T1000 (cell line): Measurements from ENCODE around the gene FANCG.

Experiments used
- DNase-seq: peaks from one replicate; lab custom pipeline; 2025; ENCODE audit warnings: mixed read lengths; lab: John Stamatoyannopoulos, UW

Gene FANCG

GRCh38 chr9:35103660-35104191 is 24.0 kb upstream of the FANCG start:
- no peak for DNase-seq

DNA sequence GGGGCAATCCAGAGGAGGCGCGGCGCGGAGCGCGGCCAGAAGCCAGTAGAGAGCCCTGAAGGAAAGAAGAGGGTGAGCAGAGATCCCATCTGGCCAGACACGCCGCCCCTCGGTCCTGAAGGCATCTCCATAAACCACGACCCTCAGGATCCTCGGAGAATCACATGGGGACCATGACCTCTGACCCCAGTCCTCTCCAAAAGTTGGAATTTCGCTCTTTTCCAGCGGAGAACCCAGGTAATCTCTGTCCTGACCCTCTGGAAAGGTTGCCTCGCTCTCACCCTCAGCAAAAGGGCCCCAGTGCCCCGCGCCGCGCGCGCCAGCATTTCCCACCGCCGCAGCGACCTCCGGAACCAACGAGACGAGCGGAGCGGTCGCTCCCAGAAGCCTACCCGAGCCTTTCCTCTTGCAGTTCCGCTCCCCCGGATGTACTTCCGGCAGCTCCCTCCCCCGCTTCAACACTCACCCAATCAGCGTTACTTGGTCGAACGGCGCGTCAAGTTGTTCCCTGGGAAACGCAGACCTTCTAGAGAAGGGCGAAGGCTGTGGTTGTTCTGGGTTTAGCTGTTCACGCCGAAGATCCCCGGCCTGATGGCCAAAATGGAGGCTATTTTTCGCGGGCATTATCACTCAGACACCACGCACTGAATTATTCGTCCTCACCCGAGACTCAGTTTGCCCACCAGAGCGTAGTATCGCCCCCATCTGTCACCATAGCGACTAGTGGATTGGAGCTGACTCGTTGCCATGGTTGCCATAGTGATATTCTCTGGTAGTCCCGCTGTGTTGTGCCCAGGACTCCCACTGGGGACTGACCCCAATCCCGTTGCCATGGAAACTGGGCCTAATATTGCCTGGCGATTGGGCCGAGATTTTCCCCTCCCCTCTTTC is 23.3 kb upstream of the FANCG start, which contains the start of gene STOML2:
TSS of gene STOML2 (minus strand) at position 363 of the 891 bp plus-strand sequence. CDS start at position 326, 37 bp downstream.
- peak; percentile 74 for DNase-seq

DNA sequence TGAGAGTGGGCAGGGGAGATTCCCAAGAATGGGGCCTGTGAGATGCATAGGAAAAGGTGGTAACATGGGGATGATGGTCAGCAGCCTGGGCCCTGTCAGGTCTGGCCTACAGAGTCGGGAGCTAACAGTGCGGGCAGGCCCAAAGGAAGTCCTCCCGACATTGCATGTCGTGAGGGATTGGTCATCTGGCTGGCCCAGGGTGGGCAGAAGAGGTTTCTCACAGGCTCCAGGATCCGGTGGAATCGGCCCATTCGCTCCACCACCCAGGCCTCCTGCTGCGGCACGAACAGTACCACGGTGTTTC is 22.7 kb upstream of the FANCG start:
- DNase-seq = no peak

- DNase-seq = no peak
These were observed 17.8 kb upstream of the FANCG start for GRCh38 chr9:35097573-35097972.

- DNase-seq = peak; percentile 69
These were observed 16.5 kb upstream of the FANCG start, which contains the start of gene PIGO for GRCh38 chr9:35096035-35096849. Gene PIGO, minus strand, starts transcription at chr9:35096591. Its CDS starts 1,026 bp downstream, at chr9:35095565.

DNA sequence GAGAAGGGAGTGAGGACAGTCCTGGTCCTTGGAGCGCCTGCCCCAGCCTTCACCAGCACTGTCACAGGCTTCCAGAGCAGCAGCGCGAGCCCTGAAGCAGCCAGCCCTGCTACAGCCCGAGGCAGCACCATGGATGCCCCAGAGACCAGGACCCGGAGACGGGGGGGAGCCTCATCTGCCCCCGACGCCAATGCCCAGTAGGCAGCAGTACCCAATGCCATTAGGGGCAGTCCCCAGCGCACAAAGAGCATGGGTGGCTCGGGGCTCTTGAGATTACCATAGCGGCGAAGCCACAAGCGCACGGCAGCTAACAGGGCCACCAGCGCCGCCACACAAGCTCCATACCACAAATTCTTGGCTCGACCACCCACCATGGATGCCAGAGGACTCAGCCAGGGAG is 11.8 kb upstream of the FANCG start:
- DNase-seq = no peak

DNA sequence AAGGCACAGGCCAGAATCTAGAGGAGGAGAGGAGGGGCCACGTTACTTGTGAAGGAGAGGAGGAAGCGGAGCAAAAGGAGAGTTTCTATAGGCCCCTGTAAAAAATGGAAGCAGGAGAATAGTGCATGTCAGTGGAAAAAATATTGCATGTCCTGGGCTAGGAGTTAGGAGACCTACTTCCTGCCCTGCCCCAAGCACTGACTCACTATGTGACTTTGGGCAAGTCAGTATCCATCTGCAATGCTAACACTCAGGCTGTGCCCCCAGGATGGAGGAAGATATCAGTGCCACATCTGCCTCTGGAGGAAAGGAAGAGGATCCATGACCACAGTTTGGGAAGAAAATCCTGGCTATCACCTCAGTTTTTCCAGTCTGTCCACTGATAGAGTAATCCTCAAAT is 9.7 kb upstream of the FANCG start:
- no peak for DNase-seq

- DNase-seq = no peak
These were observed 5.3 kb upstream of the FANCG start for GRCh38 chr9:35085078-35085477.

GRCh38 chr9:35079041-35079425 is 709 bp downstream of the FANCG start:
- DNase-seq = no peak

- DNase-seq = no peak
These were observed 1.7 kb downstream of the FANCG start for GRCh38 chr9:35078066-35078465.

- no peak for DNase-seq
These were observed 2.9 kb downstream of the FANCG start for GRCh38 chr9:35076848-35077247.

GRCh38 chr9:35075358-35075757 is 4.4 kb downstream of the FANCG start:
- no peak for DNase-seq

DNA sequence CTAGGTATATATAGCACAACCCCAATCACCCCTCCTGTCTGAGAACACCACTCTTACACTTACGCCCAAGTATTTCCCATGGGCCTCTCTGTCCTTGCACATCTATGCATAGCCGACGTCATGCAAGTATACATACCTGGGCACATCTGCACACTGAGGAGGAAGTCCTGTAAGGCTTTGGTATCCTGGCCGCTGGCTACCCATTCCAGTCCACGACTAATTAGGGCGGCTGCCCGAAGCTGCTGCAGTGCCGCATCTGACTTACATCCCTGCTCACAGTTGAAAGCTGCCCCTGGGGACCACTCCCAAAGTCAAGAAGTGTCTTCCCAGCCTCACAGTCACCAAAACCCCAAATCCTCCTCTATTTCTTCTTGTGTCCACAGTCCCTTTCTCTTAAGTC is 5.0 kb downstream of the FANCG start:
- DNase-seq = no peak

GRCh38 chr9:35074141-35074540 is 5.6 kb downstream of the FANCG start:
- DNase-seq = no peak

- DNase-seq = no peak
These were observed 6.5 kb downstream of the FANCG start for GRCh38 chr9:35073279-35073612.

DNA sequence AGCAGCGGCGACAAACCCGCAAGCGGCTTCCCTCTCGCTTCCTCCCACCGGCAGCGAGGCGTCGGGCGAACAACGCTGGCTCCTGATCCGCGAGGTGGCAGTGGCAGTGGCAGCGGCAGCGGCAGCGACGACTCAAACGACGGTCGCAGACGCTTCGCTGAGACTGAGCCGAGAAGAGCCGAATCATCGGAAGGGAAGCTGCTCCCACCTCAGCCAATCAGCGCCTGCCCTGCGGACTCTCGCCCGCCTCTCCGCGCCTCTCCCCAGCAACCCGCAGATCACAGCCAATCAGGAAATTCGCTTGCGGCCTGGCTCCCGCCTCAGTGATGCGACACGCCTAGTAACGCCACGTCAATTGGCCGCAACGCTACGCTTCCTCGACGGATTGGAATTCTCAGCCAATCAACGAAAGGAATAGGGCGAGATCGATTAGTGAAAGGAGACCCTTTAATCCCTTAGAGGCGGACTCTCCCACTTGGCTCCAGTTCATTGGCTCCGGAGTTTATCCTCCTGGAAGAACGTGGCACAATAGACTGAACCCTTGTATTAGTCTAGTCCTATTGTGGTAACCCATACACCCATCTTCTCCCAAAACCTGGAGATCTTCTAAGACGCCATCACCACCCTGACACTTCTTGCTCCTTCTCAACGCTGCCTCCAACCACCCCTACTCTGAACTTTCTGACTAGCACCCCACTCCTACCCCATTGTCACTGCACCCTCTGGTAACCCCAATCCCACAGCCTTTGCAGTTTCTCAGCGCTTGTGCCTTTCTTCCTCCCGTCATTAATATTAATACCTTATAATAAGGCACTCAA is 7.1 kb downstream of the FANCG start, which contains the start of gene VCP:
TSS of gene VCP (minus strand) at position 165 of the 818 bp plus-strand sequence. CDS start 272 bp downstream, outside the sequence.
- peak; percentile 92 for DNase-seq

- peak; percentile 60 for DNase-seq
These were observed 7.8 kb downstream of the FANCG start for GRCh38 chr9:35071814-35072460.

DNA sequence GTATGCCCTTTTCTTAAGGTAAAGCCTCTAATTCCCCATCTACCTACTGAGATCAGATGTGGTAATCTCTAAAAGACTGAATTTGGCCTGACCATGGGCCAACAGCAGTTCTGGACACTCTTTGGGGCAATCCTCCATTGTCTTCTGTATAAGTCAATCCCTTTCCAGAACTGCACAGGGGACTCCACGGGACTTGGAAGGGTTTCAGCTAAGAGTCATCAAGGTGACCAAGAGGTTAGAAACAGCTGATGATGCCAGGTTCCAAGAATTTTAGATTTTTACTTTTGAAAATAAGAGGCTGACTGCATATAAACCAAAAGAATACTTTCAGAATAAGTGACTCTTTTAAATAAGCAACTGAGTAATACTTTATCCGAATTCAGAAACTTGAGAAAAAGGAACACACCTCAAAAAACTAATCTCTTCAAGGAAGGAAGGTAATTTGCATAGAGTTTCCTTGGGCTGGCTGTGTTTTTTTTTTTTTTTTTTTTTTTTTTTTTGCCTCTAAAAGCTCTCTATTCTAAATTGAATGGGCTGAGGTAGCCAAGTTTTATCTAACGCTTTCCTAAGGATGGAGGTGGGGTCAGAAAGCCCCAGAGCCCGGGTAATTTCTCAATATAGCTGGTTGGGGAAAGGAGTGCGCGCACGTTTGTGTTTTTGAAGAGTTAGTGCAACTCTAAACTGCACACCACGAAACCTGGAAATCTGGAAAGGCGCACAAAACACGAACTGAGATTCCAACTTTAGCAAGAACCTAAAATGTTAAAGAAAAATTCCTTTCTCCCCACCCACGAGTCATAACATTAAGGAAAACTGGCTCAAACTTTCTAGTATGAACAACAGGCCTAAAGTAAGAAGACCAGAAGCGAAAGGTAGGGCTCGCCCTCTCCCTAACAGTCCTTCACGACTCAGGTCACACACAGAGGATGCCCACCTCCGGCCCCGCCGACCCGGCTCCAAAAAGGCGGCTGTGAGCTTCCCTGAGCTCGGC is 8.6 kb downstream of the FANCG start:
- no peak for DNase-seq

DNA sequence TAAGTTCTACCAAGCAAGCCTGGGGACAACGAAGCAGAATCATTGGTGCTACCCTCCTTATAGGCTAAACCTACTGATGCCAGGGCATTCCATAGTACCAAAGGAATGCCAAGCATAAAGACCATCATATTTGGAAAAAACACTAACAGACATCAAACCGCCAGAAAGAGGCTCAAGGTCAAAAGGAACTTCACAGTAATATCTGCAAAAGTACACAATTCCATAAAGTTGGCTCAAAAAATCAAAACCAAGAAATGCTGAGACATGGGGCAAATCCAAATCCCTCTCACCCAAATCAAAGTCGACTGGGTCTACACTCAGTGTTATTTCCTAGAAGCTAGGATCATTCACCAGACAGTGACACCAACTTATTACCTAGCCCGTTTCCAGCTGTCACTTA is 10.7 kb downstream of the FANCG start:
- no peak for DNase-seq

DNA sequence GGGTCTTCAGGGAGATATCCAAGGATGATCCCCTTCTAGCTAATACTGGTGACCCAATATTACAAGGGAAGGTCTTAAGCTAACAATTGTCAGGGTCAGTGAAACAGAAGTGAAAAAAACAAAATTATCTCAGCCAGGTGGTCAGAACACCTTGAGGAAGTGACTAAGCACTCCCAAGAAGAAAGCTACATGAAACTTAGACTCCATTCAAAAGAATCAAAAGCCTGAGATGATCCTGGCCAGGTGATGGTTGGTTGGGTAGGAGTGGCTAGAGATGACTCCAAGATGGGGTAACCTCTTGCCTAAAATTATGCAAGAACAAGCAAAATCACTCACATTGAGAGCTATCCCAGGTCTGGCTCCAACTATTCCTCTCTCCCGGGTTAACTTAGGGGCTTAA is 12.7 kb downstream of the FANCG start:
- no peak for DNase-seq
